Measurements from ENCODE around the gene CCT4.

CCT4 gene

GRCh38 chr2:61888267-61889055 lies at the start of gene CCT4:
CCT4 (minus strand) TSS chr2:61888656; CDS start chr2:61888507, 149 bp downstream.
- H3K4me3 ChIP-seq (ENCODE audit: low read depth, low read length) = peak within 1 kb of the TSS; percentile 84
- TF ChIP-seq CTCF (IDR thresholded peaks at IDR 0.05; ENCODE audit: low read depth, low read length) = no peak

- TF ChIP-seq CTCF (IDR thresholded peaks at IDR 0.05; ENCODE audit: low read depth, low read length) = no peak
- H3K4me3 ChIP-seq (ENCODE audit: low read depth, low read length) = no peak overlapping the region
Observed at GRCh38 chr2:61937886-61938285, 49.4 kb upstream of the CCT4 start.

DNA sequence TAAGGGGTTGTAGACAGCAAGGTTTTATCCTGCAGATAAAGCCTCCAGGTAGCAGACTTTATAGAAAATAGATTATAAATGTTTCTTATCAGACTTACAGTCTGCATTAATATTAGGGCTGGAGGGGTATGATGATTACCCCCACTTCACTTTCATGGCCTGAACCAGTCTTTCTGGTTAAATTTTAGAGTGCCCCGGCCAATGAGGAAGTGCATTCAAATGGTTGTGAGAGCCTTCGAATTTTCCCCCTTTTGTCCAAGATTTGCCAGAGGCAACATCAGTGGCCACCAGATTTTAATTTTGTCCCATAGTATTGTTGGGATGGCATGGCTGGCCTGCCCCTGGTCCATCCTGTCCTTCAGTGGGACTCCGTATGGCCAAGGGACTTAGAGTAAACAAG lies 48.6 kb upstream of the CCT4 start:
- no peak for TF ChIP-seq CTCF (IDR thresholded peaks at IDR 0.05; ENCODE audit: low read depth, low read length)
- no peak overlapping the region for H3K4me3 ChIP-seq (ENCODE audit: low read depth, low read length)

GRCh38 chr2:61928826-61929461 lies 40.5 kb upstream of the CCT4 start:
- no peak for TF ChIP-seq CTCF (IDR thresholded peaks at IDR 0.05; ENCODE audit: low read depth, low read length)
- H3K4me3 ChIP-seq (ENCODE audit: low read depth, low read length) = no peak overlapping the region

DNA sequence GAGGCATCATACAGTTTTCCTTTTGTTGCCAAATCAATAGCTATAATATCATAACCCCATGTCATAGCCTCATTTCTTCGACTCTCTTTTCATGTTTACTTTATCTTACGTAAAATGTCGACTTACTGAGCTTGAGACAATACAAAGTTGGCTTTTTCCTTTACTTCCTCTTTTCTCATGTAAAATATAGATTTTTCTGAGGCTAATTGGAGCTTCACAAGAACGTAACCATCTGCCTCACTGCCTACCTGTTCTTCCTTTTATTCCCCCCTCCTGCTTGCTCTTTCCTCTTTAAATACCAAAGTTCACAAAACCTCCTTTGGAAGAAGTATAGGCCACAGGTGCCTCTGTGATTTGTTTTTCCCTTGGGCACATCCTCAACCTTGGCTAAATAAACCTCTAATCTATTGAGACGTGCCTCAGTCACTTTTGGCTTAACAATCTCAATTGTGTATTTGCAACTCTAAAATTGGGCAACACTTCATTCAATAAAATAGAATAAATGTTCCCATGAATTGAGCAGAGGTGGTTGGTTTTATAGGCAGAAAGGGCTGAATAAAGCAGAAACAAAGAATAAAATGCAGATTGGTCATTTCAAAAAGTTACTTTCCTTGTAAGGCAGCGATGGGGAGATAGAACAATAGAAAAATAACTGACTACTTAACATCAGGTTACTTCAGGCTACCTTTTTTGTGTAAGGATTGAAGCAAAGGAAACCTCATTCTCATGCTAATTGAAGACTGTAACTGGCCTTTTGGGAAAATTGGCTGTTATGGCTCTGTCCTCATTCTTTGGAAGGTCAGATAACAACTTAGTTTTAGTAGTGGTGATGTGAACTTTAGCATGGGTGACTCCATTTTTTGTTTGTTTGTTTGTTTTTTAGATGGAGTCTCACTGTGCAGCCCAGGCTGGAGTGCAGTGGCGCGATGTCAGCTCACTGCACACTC lies 38.3 kb upstream of the CCT4 start:
- TF ChIP-seq CTCF (IDR thresholded peaks at IDR 0.05; ENCODE audit: low read depth, low read length) = no peak
- H3K4me3 ChIP-seq (ENCODE audit: low read depth, low read length) = no peak overlapping the region

DNA sequence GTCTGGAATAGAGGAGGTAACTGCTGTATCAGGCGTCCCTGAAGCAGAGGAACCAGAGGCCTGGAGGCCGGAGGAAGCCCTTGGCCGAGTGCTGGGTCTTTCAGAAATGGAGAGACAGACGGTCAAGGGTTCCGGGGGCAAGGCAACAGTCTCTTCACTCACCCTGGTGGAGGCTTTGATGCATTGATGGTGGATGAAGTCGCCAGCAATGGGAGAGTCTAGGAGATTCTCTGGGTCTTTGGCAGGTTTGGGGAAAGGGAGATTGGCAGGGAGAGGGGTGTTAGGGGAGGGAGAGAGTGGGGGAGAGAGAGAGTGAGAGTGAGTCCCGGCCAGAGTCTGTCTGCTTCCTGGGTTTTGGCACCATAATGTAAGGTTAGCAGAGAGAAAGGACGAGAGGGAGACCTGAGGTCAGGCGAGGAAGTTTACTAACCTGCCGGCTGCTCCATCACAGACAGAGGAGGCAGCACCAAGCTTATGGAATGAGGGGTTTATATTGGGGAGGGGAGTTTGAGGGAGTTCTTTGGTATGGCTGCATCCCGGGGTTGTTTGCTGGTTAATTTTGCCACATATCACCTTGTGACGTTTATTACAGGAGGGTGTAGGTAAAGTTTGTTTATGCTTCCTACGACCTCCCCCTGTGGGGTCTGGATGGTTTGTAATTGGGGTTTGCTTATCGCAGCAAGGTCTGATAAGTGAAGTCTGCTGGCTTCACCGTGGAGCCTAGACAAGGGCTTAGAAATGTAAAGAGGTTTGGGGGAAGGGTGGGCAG lies 36.6 kb upstream of the CCT4 start:
- no peak overlapping the region for H3K4me3 ChIP-seq (ENCODE audit: low read depth, low read length)
- TF ChIP-seq CTCF (IDR thresholded peaks at IDR 0.05; ENCODE audit: low read depth, low read length) = no peak
